Panc1 (cell line): ENCODE measurements around the gene CSK. TPM values are rescaled to one million over a fixed set of nuclear protein-coding genes. Genes with fewer than 3 reads are reported as not detected.

ENCODE experiments used
- ATAC-seq: fragments of 200-7000 bp; cut with Tn5 transposase; 2 replicates; pipeline ENCODE4 v1.9.1; 2020; ENCODE audit warnings: mild to moderate bottlenecking, moderate library complexity
- BruUV-seq: library from RNA; stranded (reverse); fragments of 400-500 nt; replicated peaks from 2 replicates; lab custom pipeline; 2021; lab: Mats Ljungman, UMichigan
- CTCF ChIA-PET: fragments of 300-600 bp; sonication (Branson Sonifier 250); formaldehyde crosslinking; loops from one replicate; lab custom pipeline; 2022; ENCODE audit warnings: antibody characterized with exemption; lab: Charles Lee
- POLR2A ChIA-PET: fragments of 300-600 bp; sonication (Branson Sonifier 250); formaldehyde crosslinking; loops from one replicate; lab custom pipeline; 2022; ENCODE audit warnings: antibody characterized with exemption; lab: Charles Lee
- DNase-seq: peaks from one replicate; pipeline ENCODE4 v3.0.0-alpha.2; 2010; ENCODE audit warnings: low read depth, low spot score
- H3K27ac ChIP-seq: 2 replicates; pipeline ENCODE4 v1.5.1; 2011; ENCODE audit warnings: mild to moderate bottlenecking, low read length, inconsistent platforms
- H3K27me3 ChIP-seq: fragments of 200-500 bp; sonication (Bioruptor generic); 2 replicates; pipeline ENCODE4 v1.6.0; 2014; ENCODE audit warnings: low read length, inconsistent platforms; ENCODE audit not compliant: control insufficient read depth, insufficient read depth
- H3K36me3 ChIP-seq: fragments of 200-500 bp; sonication (Bioruptor generic); 2 replicates; pipeline ENCODE4 v1.5.1; 2014; ENCODE audit warnings: inconsistent platforms, mild to moderate bottlenecking, low read length, moderate library complexity; ENCODE audit not compliant: control insufficient read depth, insufficient read depth
- H3K4me1 ChIP-seq: 2 replicates; pipeline ENCODE4 v1.5.1; 2011; ENCODE audit warnings: inconsistent platforms, mild to moderate bottlenecking, low read length, moderate library complexity; ENCODE audit not compliant: control insufficient read depth, insufficient read depth
- H3K4me3 ChIP-seq, 2 experiments: 2 replicates each; pipeline ENCODE4 v1.5.1; 2011 to 2012; ENCODE audit warnings: low read depth in 2 of 2, low read length in 2 of 2, mild to moderate bottlenecking in 2 of 2, inconsistent platforms in 1 of 2, moderate library complexity in 1 of 2
- H3K9me3 ChIP-seq: fragments of 200-500 bp; sonication (Bioruptor generic); 2 replicates; pipeline ENCODE4 v1.5.1; 2014; ENCODE audit warnings: low read depth, mild to moderate bottlenecking, inconsistent platforms, low read length, moderate library complexity; ENCODE audit not compliant: control insufficient read depth, insufficient read depth
- POLR2AphosphoS5 ChIP-seq: IDR thresholded peaks from 2 replicates; pipeline ENCODE4 v1.6.1; 2012; ENCODE audit warnings: mild to moderate bottlenecking, low read depth, low read length, moderate library complexity
- SIN3A ChIP-seq: IDR thresholded peaks from 2 replicates; pipeline ENCODE4 v1.6.1; 2012; ENCODE audit warnings: low read depth, mild to moderate bottlenecking, low read length, moderate library complexity, borderline replicate concordance; ENCODE audit not compliant: insufficient read depth
- TCF7L2 ChIP-seq: IDR thresholded peaks from 2 replicates; pipeline ENCODE4 v1.6.1; 2011; ENCODE audit warnings: mild to moderate bottlenecking, low read depth, low read length, inconsistent platforms
- in situ Hi-C: cut with HindIII; loops from 2 replicates; pipeline ENCODE4 v1.10.0; 2016; ENCODE audit warnings: low sequenced_read_pairs, low pct_unique_long_range_greater_than_20kb
- intact Hi-C: fragments of 100-400 bp; cut with micrococcal nuclease; formaldehyde crosslinking; loops from one replicate; pipeline ENCODE4 v1.10.0; 2022; ENCODE audit not compliant: unreplicated experiment
- total RNA-seq: library from RNA; stranded (reverse); gene quantifications from one replicate; pipeline ENCODE4 v1.2.1, GENCODE V29; 2021; ENCODE audit not compliant: unreplicated experiment
- TF ChIP-seq, protein P1 (sequence below), 2 experiments: IDR thresholded peaks; 2 replicates each; pipeline ENCODE4 v1.6.1; 2011 to 2012; ENCODE audit warnings: low read depth in 2 of 2, control low read depth in 1 of 2, low read length in 1 of 2, mild to moderate bottlenecking in 1 of 2, moderate library complexity in 1 of 2; ENCODE audit not compliant: insufficient read depth in 1 of 2
- TF ChIP-seq, protein P2 (sequence below): fragments of 450-650 bp; IDR thresholded peaks from 2 replicates; pipeline ENCODE4 v1.5.1; 2017; ENCODE audit warnings: mild to moderate bottlenecking

The CSK gene
- total RNA-seq, 1 experiment from 2014 or later: 81.4 TPM

DNA sequence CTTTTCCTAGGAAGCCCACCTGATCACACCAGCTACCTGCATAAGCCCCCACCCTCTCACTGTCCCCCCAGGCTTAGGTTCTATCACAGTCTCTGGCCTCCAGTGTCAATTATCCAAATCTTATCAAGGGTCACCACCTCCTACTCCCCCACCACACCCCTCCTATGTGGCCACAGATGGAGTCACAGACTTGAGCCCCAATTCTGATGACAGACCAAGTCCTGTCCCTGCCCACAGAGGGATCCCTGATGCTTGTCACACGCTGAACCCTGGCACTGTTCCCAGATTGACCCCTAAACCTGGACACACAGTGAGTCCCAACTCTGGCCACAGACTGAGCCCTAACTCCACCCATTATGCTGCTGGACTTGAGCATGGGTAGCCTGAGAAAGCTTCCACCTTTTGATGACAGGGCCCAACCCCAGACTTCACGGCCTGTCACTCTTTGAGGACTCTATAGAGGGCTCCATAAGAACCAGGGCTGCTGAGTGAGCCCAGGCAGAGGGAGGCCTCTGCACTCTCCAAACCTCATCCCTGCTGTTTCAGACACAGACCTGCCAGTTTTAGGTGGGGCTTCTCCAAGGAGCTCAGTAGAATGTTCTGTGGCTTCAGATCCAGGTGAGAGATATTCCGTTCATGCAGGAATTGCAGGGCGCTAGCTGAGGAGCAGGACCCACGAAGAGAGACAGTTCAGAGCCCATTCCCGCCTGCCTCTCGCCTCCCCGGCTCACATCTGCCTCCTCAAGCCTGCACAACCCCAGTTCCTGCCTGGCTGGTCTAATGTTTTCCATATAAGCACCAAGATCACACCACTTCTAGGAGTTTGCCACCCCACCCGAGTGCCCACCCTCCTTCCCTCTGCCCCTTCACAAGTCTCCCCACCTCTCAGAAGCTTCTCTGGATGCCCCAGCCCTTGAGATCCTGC lies 59.2 kb downstream of the CSK start:
- Histone ChIP-seq H3K4me1 (peaks cover 19% of the 10 kb centered on the region), H3K27me3 (no peaks in the 10 kb centered on the region), H3K36me3 (no peaks in the 10 kb centered on the region), H3K27ac (no peak overlapping the region), H3K9me3 (no peaks in the 10 kb centered on the region), H3K4me3 (peak overlapping the region in 1 of 2 experiments; percentile 87; a peak in 1 of 4 replicates)
- BruUV-seq: no TSS peak
- ATAC-seq (no peak), DNase-seq (no peak)
- ChIA-PET CTCF (interaction anchor here (0.7 kb wide), 1 partner anchor 126 kb away, joined by 6 read pairs; no protein-coding TSS in a partner anchor), POLR2A (interaction anchor here (0.6 kb wide), 1 partner anchor 50 kb away, joined by 3 read pairs; no protein-coding TSS in a partner anchor)
- TF ChIP-seq, protein P1, sequence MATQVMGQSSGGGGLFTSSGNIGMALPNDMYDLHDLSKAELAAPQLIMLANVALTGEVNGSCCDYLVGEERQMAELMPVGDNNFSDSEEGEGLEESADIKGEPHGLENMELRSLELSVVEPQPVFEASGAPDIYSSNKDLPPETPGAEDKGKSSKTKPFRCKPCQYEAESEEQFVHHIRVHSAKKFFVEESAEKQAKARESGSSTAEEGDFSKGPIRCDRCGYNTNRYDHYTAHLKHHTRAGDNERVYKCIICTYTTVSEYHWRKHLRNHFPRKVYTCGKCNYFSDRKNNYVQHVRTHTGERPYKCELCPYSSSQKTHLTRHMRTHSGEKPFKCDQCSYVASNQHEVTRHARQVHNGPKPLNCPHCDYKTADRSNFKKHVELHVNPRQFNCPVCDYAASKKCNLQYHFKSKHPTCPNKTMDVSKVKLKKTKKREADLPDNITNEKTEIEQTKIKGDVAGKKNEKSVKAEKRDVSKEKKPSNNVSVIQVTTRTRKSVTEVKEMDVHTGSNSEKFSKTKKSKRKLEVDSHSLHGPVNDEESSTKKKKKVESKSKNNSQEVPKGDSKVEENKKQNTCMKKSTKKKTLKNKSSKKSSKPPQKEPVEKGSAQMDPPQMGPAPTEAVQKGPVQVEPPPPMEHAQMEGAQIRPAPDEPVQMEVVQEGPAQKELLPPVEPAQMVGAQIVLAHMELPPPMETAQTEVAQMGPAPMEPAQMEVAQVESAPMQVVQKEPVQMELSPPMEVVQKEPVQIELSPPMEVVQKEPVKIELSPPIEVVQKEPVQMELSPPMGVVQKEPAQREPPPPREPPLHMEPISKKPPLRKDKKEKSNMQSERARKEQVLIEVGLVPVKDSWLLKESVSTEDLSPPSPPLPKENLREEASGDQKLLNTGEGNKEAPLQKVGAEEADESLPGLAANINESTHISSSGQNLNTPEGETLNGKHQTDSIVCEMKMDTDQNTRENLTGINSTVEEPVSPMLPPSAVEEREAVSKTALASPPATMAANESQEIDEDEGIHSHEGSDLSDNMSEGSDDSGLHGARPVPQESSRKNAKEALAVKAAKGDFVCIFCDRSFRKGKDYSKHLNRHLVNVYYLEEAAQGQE (IDR thresholded peaks at IDR 0.05; ENCODE audit: insufficient read depth in 1 of 2, low read depth in 2 of 2, low read length in 1 of 2): no peak
- TF ChIP-seq SIN3A: no peak
- no peak for TF ChIP-seq POLR2AphosphoS5
- no peak for TF ChIP-seq TCF7L2
- TF ChIP-seq, protein P2, sequence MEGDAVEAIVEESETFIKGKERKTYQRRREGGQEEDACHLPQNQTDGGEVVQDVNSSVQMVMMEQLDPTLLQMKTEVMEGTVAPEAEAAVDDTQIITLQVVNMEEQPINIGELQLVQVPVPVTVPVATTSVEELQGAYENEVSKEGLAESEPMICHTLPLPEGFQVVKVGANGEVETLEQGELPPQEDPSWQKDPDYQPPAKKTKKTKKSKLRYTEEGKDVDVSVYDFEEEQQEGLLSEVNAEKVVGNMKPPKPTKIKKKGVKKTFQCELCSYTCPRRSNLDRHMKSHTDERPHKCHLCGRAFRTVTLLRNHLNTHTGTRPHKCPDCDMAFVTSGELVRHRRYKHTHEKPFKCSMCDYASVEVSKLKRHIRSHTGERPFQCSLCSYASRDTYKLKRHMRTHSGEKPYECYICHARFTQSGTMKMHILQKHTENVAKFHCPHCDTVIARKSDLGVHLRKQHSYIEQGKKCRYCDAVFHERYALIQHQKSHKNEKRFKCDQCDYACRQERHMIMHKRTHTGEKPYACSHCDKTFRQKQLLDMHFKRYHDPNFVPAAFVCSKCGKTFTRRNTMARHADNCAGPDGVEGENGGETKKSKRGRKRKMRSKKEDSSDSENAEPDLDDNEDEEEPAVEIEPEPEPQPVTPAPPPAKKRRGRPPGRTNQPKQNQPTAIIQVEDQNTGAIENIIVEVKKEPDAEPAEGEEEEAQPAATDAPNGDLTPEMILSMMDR: no peak
- intact Hi-C loops (no loop called here), in situ Hi-C loops (no loop called here)

DNA sequence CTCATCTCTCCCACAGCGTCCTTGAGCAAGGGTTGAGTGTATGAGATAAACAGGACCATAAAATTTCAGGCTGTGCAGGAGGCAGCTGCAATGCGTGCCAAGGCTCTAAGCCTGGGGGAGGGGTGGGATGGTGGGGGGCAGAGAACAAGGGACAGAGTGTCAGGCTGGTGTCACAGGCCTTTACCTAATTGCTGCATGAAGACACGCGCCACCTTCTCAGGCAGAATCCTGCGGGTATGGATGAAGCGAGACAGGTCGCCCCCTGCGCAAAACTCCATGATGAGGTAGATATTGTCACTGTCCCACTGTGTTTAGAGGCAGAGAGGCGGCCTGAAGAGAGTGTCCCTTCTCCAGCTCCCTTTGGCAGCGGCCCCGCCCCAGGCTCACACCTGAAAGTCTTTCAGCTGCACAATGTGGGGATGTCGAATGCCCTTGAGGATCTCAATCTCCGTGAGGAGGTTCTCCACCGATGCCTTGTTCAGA lies 60.1 kb downstream of the CSK start:
- H3K27ac ChIP-seq: peak overlapping the region; percentile 91

More for the DNA sequence above, 60.1 kb downstream of the CSK start:
- intact Hi-C loops: no loop called here
- ChIA-PET POLR2A (interaction anchor here (0.6 kb wide), 1 partner anchor 50 kb away, joined by 3 read pairs; no protein-coding TSS in a partner anchor), CTCF (interaction anchor here (0.6 to 0.7 kb wide), 2 partner anchors 53 to 127 kb away, joined by 5 to 6 read pairs; no protein-coding TSS in a partner anchor)
- BruUV-seq: no TSS peak
- H3K27me3 ChIP-seq: no peaks in the 10 kb centered on the region
- H3K36me3 ChIP-seq: no peaks in the 10 kb centered on the region
- TF ChIP-seq POLR2AphosphoS5 (no peak), TCF7L2 (no peak), SIN3A (no peak)
- TF ChIP-seq, protein P2: no peak
- TF ChIP-seq, protein P1 (IDR thresholded peaks at IDR 0.05; ENCODE audit: insufficient read depth in 1 of 2, low read depth in 2 of 2, low read length in 1 of 2): no peak
- ATAC-seq (no peak), DNase-seq (no peak)
- no peaks in the 10 kb centered on the region for H3K9me3 ChIP-seq
- H3K4me3 ChIP-seq: peak overlapping the region; percentile 87 to 97
- in situ Hi-C loops: no loop called here
- H3K4me1 ChIP-seq: peaks cover 19% of the 10 kb centered on the region
